ENCODE measurements around the gene PLCB3. TPM values are rescaled to one million over a fixed set of nuclear protein-coding genes. Genes with fewer than 3 reads are reported as not detected.

PLCB3 gene
- total RNA-seq, 2 experiments from 2014 or later = 10.4 to 12.3 TPM

DNA sequence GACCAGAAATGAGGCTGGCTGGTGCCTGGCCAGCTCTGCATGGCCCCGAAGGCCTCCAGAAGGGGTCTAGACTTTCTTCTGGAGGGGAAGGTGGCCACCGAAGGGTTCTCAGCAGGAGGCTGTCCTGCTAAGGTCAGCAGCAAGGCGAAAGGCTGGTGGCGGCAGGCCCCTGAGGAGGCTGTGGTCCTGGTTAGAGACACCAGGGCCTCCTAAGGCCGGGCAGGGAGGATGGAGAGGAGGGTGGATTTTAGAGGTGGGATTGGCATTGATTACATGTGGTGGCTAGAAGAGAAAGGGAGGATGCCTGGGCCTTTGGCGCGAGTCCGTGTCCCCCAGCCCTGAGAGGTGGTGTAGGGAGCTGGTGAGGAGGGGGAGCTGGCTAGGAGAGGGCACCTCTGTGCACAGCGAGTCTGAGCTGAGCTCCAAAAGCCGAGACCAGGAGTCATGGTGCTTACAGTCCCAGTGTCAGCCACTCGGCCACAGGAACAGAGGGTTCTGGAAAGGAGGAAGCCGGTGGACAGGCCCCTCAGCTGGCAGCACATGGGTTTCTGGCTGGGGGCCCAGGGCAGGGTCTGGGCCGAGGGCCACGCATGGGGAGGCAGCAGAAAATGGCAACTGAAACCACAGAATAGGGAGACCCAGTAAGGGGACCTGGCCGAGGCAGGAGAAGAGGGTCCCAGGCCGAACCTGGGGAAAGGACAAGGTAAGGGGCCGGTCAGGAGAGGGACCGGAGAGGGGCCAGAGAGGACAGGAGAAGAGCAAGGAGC lies 42.4 kb upstream of the PLCB3 start:
- peak overlapping the region; percentile 96 for H3K4me3 Mint-ChIP-seq
- no peak for DNase-seq
- H3K27me3 Mint-ChIP-seq = no peaks in the 10 kb centered on the region
- peak overlapping the region; percentile 99 for H3K27ac Mint-ChIP-seq
- H3K36me3 Mint-ChIP-seq = peaks cover 51% of the 10 kb centered on the region
- H3K9me3 Mint-ChIP-seq = no peaks in the 10 kb centered on the region
- intact Hi-C loops (cut with micrococcal nuclease) = no loop called here
- POLR2A ChIA-PET = interaction anchor here (0.8 to 5.5 kb wide), 5 partner anchors 16 to 124 kb away, joined by 3 to 111 read pairs (median 36); partner anchors contain the start of genes NUDT22, STIP1 and TRPT1
- peaks cover 48% of the 10 kb centered on the region for H3K4me1 Mint-ChIP-seq (ENCODE audit: low read depth)
- CTCF ChIA-PET = interaction anchor here (0.6 to 6.5 kb wide), 8 partner anchors 16 to 1455 kb away, joined by 3 to 106 read pairs (median 6); partner anchors contain the start of genes CATSPERZ, ESRRA, NUDT22 and STIP1

DNA sequence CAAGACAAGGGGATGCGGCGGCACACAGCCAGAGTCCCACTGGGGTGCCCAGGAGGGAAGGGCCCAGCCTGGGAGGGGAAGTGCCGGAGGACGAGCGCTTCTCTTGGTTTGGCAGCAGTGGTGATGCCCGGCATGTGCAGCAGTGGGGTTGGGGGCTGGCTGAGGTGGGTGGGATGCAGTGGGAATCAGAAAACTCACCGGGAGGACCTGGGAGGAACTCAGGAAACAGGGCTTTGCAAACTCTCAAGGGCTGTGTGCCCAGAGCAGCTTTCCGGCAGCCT lies 41.8 kb upstream of the PLCB3 start:
- ChIA-PET CTCF (interaction anchor here (0.9 to 6.5 kb wide), 3 partner anchors 16 to 93 kb away, joined by 3 to 106 read pairs (median 38); partner anchors contain the start of genes CATSPERZ, ESRRA, NUDT22 and TRPT1), POLR2A (interaction anchor here (0.8 to 5.5 kb wide), 2 partner anchors 16 to 34 kb away, joined by 3 to 66 read pairs; partner anchors contain the start of genes NUDT22 and TRPT1)
- intact Hi-C loops (cut with micrococcal nuclease) = no loop called here
- no peak for DNase-seq
- H3K36me3 Mint-ChIP-seq = peaks cover 50% of the 10 kb centered on the region
- H3K27me3 Mint-ChIP-seq = no peaks in the 10 kb centered on the region
- peak overlapping the region; percentile 28 for H3K27ac Mint-ChIP-seq
- H3K9me3 Mint-ChIP-seq = no peaks in the 10 kb centered on the region
- peaks cover 45% of the 10 kb centered on the region for H3K4me1 Mint-ChIP-seq (ENCODE audit: low read depth)
- H3K4me3 Mint-ChIP-seq = no peak overlapping the region

DNA sequence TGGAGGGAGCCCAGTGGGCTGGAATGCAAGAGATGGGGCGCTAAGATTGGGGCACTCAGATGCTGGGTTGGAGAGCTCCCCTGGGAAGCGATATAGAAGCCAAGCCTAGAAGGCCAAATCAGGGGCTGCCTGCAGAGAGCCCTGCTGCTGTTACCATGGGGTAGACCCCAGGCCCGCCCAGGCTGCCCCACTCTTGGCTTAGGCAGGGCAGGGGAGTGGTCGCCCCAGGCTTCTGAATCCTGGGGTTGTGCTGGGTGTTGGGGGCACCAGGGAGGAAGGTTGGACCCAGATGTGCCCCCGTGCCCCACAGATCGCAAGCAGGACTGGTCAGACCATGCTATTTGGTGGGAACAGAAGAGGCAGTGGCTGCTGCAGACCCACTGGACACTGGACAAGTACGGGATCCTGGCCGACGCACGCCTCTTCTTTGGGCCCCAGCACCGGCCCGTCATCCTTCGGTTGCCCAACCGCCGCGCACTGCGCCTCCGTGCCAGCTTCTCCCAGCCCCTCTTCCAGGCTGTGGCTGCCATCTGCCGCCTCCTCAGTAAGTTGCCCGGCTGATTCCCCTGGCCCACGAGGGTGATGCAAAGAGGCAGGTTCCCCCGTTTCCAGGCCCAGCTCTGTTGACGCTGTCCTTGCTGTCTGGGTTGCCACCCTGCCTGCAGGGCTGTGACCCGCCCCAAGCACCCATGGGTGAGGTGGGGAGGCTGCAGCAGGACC lies 40.9 kb upstream of the PLCB3 start:
- Mint-ChIP-seq H3K9me3 (no peaks in the 10 kb centered on the region), H3K36me3 (peaks cover 54% of the 10 kb centered on the region), H3K27me3 (no peaks in the 10 kb centered on the region), H3K27ac (peak overlapping the region; percentile 28), H3K4me3 (no peak overlapping the region), H3K4me1 (ENCODE audit: low read depth) (peaks cover 47% of the 10 kb centered on the region)
- CTCF ChIA-PET = interaction anchor here (0.9 kb wide), 1 partner anchor 16 kb away, joined by 3 read pairs; the partner anchor contains the start of gene NUDT22
- intact Hi-C loops (cut with micrococcal nuclease) = no loop called here
- POLR2A ChIA-PET = interaction anchor here (5.5 kb wide), 1 partner anchor 15 kb away, joined by 66 read pairs; the partner anchor contains the start of genes NUDT22 and TRPT1
- DNase-seq = no peak

DNA sequence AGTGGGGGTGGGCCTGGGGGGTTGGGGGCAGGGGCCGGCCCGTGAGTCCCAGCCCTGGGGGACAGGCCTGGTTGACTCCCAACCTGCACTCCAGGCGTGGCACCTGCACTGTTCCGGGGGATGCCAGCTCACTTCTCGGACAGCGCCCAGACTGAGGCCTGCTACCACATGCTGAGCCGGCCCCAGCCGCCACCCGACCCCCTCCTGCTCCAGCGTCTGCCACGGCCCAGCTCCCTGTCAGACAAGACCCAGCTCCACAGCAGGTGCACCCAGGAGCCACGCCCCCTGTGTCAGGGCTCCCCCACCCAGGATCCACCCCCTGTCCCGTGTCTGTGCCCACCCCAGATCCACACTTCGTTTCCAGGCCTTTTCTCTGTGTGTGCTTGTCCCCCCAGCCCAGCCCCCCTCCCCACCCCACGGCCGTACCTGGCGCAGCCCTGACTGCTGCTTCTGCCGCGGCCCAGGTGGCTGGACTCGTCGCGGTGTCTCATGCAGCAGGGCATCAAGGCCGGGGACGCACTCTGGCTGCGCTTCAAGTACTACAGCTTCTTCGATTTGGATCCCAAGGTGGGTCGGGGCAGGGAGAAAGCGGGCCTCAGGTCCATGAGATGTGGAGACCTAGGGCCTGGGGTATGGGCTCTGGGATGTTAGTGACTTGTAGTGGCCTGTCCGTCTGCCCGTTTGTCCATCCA lies 40.0 kb upstream of the PLCB3 start:
- H3K4me3 Mint-ChIP-seq = no peak overlapping the region
- ChIA-PET POLR2A (interaction anchor here (5.5 kb wide), 1 partner anchor 14 kb away, joined by 66 read pairs; the partner anchor contains the start of genes NUDT22 and TRPT1), CTCF (interaction anchor here (1.1 kb wide), 1 partner anchor 48 kb away, joined by 3 read pairs; no protein-coding TSS in a partner anchor)
- peaks cover 38% of the 10 kb centered on the region for H3K4me1 Mint-ChIP-seq (ENCODE audit: low read depth)
- DNase-seq = no peak
- intact Hi-C loops (cut with micrococcal nuclease) = no loop called here
- H3K27me3 Mint-ChIP-seq = no peaks in the 10 kb centered on the region
- H3K9me3 Mint-ChIP-seq = no peaks in the 10 kb centered on the region
- H3K36me3 Mint-ChIP-seq = peaks cover 54% of the 10 kb centered on the region
- H3K27ac Mint-ChIP-seq = no peak overlapping the region

DNA sequence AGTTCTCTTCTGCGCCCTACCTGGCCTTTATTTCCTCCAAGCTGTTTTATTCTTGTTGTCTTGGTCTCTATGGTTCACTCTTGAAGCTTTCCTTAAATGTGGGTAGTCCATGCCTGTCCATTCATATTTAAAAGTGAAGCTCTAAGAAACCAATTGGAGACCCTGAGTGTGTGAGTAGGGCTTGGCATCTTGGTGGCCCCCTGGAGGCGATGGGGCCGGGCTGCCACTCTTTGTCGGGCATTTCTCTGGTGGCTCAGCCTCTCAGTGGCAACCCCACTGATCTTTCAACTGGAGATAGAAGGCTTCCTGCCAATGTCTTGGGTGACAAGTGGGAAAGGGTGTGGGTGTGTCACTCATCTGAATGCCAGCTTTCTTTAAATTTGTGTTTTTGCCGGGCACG lies 34.5 kb upstream of the PLCB3 start:
- POLR2A ChIA-PET = interaction anchor here (1.5 to 2.8 kb wide), 2 partner anchors 7 to 10 kb away, joined by 5 to 15 read pairs; no protein-coding TSS in a partner anchor
- H3K4me1 Mint-ChIP-seq (ENCODE audit: low read depth) = peaks cover 19% of the 10 kb centered on the region
- no peaks in the 10 kb centered on the region for H3K9me3 Mint-ChIP-seq
- intact Hi-C loops (cut with micrococcal nuclease) = no loop called here
- no peak overlapping the region for H3K4me3 Mint-ChIP-seq
- H3K36me3 Mint-ChIP-seq = peaks cover 35% of the 10 kb centered on the region
- H3K27me3 Mint-ChIP-seq = no peaks in the 10 kb centered on the region
- no peak for DNase-seq
- H3K27ac Mint-ChIP-seq = no peak overlapping the region
- CTCF ChIA-PET = interaction anchor here (0.6 to 1.8 kb wide), 4 partner anchors 8 to 86 kb away, joined by 3 to 9 read pairs (median 3); partner anchors contain the start of genes FERMT3, NUDT22 and TRPT1

DNA sequence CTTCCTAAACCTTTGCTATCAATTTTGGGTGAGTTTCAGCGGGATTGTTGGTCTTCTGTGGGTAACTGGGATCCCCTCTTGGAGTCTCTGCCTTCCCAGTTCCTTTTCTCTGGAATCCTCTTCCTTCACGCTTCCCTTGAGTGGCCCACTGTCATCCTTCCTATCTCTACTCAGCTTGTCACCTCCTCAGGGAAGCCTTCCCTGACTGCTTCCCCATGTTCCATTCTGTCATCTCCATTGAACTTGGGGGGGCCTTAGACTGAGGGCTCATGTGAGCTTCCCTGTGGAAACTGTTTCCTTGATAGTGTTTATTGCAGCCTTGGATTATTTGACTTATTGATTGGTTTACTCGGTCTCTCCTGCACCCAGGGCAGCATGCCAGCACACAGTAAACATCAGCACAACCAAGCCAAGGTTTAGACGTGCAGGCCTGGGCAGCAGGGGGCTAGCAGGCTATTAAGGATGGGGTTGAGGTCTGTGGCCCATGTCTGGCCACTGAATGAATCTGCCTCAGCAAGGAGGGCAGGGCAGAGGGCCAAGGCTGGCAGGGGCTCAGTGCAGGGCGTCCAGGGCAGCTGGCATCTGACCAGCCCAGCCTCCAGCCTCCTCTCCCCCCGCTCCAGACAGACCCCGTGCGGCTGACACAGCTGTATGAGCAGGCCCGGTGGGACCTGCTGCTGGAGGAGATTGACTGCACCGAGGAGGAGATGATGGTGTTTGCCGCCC lies 32.5 kb upstream of the PLCB3 start:
- Mint-ChIP-seq H3K27ac (no peak overlapping the region), H3K27me3 (no peaks in the 10 kb centered on the region), H3K4me3 (no peak overlapping the region), H3K36me3 (peaks cover 27% of the 10 kb centered on the region), H3K9me3 (no peaks in the 10 kb centered on the region), H3K4me1 (ENCODE audit: low read depth) (peaks cover 11% of the 10 kb centered on the region)
- DNase-seq = no peak
- intact Hi-C loops (cut with micrococcal nuclease) = no loop called here
- CTCF ChIA-PET = no interaction called here
- POLR2A ChIA-PET = interaction anchor here (0.6 kb wide), 1 partner anchor 897 kb away, joined by 3 read pairs; no protein-coding TSS in a partner anchor

DNA sequence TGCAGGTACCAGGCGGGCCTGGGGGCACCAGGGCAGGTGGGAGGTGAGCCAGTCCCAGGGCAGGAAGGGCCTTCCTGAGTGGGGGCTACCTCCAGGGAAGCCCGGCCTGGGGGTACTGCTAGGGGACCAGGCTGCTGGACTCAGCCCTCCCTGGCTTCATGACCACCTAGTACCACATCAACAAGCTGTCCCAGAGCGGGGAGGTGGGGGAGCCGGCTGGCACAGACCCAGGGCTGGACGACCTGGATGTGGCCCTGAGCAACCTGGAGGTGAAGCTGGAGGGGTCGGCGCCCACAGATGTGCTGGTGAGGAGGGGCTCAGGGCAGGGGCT lies 32.0 kb upstream of the PLCB3 start:
- Mint-ChIP-seq H3K27me3 (no peaks in the 10 kb centered on the region), H3K4me3 (no peak overlapping the region), H3K36me3 (peaks cover 22% of the 10 kb centered on the region), H3K4me1 (ENCODE audit: low read depth) (peaks cover 12% of the 10 kb centered on the region), H3K27ac (no peak overlapping the region), H3K9me3 (no peaks in the 10 kb centered on the region)
- DNase-seq = no peak
- intact Hi-C loops (cut with micrococcal nuclease) = no loop called here
- CTCF ChIA-PET = no interaction called here
- POLR2A ChIA-PET = no interaction called here

DNA sequence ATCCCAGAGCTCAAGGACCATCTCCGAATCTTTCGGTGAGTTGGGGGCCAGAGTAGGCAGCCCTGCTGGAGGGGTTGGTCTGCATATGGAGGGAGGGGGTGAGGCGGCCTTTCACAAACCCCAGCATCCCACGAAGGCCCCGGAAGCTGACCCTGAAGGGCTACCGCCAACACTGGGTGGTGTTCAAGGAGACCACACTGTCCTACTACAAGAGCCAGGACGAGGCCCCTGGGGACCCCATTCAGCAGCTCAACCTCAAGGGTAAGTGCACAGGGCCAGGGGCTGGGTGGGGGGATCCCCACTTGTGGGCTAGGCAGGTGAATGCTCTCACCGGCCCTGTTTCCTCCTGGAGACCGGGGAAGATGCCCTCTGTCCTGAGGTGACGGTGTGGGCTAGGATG lies 31.6 kb upstream of the PLCB3 start:
- no peak for DNase-seq
- H3K4me1 Mint-ChIP-seq (ENCODE audit: low read depth) = peaks cover 10% of the 10 kb centered on the region
- H3K4me3 Mint-ChIP-seq = no peak overlapping the region
- POLR2A ChIA-PET = no interaction called here
- no peaks in the 10 kb centered on the region for H3K27me3 Mint-ChIP-seq
- intact Hi-C loops (cut with micrococcal nuclease) = no loop called here
- no peaks in the 10 kb centered on the region for H3K9me3 Mint-ChIP-seq
- H3K27ac Mint-ChIP-seq = no peak overlapping the region
- CTCF ChIA-PET = no interaction called here
- H3K36me3 Mint-ChIP-seq = peaks cover 20% of the 10 kb centered on the region

DNA sequence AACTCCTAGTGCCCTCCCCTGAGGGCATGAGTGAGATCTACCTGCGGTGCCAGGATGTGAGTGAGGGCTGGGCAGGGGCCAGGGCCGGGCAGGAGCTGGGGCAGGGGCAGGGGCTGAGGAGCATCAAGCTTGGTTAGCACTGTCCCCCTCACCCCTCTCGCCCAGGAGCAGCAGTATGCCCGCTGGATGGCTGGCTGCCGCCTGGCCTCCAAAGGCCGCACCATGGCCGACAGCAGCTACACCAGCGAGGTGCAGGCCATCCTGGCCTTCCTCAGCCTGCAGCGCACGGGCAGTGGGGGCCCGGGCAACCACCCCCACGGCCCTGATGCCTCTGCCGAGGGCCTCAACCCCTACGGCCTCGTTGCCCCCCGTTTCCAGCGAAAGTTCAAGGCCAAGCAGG lies 31.1 kb upstream of the PLCB3 start:
- H3K4me1 Mint-ChIP-seq (ENCODE audit: low read depth) = peaks cover 8% of the 10 kb centered on the region
- DNase-seq = no peak
- H3K27ac Mint-ChIP-seq = no peak overlapping the region
- H3K9me3 Mint-ChIP-seq = no peaks in the 10 kb centered on the region
- no peaks in the 10 kb centered on the region for H3K27me3 Mint-ChIP-seq
- H3K4me3 Mint-ChIP-seq = no peak overlapping the region
- POLR2A ChIA-PET = interaction anchor here (0.6 kb wide), 1 partner anchor 30 kb away, joined by 3 read pairs; no protein-coding TSS in a partner anchor
- intact Hi-C loops (cut with micrococcal nuclease) = no loop called here
- peaks cover 15% of the 10 kb centered on the region for H3K36me3 Mint-ChIP-seq
- CTCF ChIA-PET = no interaction called here

DNA sequence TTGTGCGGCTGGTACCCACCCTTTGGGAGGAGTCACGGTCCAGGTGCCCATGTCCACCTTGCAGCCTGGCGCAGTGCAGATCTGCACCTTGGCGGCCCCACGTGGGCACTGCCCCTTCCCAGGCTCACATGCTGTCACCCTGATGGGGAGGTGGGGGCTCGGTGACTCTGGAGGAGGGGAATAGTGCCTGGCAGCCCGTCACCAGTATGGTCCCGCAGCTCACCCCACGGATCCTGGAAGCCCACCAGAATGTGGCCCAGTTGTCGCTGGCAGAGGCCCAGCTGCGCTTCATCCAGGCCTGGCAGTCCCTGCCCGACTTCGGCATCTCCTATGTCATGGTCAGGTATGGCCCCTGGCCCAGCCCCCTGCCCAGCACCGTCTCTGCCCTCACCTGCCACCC lies 30.5 kb upstream of the PLCB3 start:
- intact Hi-C loops (cut with micrococcal nuclease) = no loop called here
- no peak overlapping the region for H3K4me3 Mint-ChIP-seq
- no peak for DNase-seq
- H3K4me1 Mint-ChIP-seq (ENCODE audit: low read depth) = peaks cover 9% of the 10 kb centered on the region
- ChIA-PET CTCF (no interaction called here), POLR2A (interaction anchor here (0.6 kb wide), 1 partner anchor 30 kb away, joined by 3 read pairs; no protein-coding TSS in a partner anchor)
- no peaks in the 10 kb centered on the region for H3K27me3 Mint-ChIP-seq
- H3K36me3 Mint-ChIP-seq = peaks cover 14% of the 10 kb centered on the region
- H3K27ac Mint-ChIP-seq = no peak overlapping the region
- H3K9me3 Mint-ChIP-seq = no peaks in the 10 kb centered on the region

DNA sequence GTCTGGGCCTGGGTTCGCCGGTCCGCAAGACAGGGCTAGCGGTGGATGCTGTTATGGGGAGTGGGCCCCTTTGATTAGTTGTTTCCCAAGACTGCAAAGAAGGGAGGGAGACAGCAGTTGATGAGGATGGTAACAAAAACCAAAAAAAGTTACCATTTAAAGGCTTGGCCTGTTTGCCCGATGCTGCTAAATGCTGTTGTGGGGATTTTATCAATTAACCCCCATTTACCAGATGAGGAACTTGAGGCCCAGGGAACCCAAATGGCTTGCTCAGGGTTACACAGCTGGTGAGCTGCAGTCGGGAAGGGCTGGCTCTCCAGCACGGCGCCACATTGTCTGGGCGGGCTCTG lies 28.7 kb upstream of the PLCB3 start:
- no peaks in the 10 kb centered on the region for H3K9me3 Mint-ChIP-seq
- peaks cover 16% of the 10 kb centered on the region for H3K36me3 Mint-ChIP-seq
- no peak overlapping the region for H3K4me3 Mint-ChIP-seq
- peaks cover 15% of the 10 kb centered on the region for H3K4me1 Mint-ChIP-seq (ENCODE audit: low read depth)
- no peak overlapping the region for H3K27ac Mint-ChIP-seq
- intact Hi-C loops (cut with micrococcal nuclease) = no loop called here
- ChIA-PET CTCF (interaction anchor here (5.2 kb wide), 1 partner anchor 16 kb away, joined by 38 read pairs; the partner anchor contains the start of gene FERMT3), POLR2A (interaction anchor here (0.5 to 5.4 kb wide), 4 partner anchors 14 to 41 kb away, joined by 3 to 66 read pairs (median 5); partner anchors contain the start of gene FERMT3)
- no peaks in the 10 kb centered on the region for H3K27me3 Mint-ChIP-seq
- DNase-seq = no peak
